ENCODE data around the gene CLIC1. TPM values are rescaled to one million over a fixed set of nuclear protein-coding genes. Genes with fewer than 3 reads are reported as not detected.

The CLIC1 gene
- total RNA-seq, 2 experiments from 2014 or later, result 61.2 to 61.5 TPM

DNA sequence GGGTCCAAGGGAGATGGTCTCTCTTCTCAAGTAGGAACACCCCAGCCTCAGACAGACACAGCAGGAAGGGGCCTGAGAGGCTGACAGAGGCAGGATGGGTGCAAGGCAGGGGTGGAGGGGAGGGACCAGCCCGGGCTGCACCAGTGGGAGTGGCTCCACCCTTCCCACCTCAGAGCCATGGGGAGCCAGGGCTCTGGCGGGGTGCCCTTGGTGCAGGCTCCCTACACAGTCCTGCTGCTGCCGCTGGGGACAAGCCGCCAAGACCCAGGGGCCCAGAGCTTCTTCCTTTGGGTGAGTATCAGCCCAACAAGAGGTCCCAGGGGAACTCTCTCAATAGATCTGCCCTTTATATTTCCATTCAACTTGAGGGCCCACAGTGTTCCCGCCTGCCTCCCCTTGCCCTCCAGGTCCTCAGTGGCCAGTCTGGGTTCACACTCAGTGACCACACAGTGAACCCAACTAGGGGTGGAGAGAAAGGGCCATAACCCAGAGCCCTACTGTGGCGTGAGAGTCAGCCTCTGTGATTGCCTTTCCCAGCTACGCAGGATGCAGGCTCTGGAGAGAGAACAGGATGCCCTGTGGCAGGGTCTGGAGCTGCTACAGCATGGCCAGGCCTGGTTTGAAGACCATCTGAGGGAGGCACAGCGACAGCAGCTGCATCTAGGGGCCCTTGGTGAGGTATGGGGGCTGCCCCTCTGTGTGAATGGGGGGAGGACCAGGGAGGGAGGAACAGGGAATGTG lies 26.7 kb upstream of the CLIC1 start:
- Histone ChIP-seq H3K36me3 (ENCODE audit: insufficient read depth, low read length) (peaks cover 2% of the 10 kb centered on the region), H3K4me1 (ENCODE audit: insufficient read depth, low read length) (no peaks in the 10 kb centered on the region), H3K27me3 (ENCODE audit: control insufficient read depth in 1 of 2, insufficient read depth in 2 of 2, low read length in 2 of 2) (no peaks in the 10 kb centered on the region), H3K9me3 (ENCODE audit: control insufficient read depth in 1 of 2, insufficient read depth in 1 of 2, low read length in 2 of 2) (no peaks in the 10 kb centered on the region), H3K27ac (ENCODE audit: low read depth in 1 of 2, low read length in 2 of 2) (no peak overlapping the region), H3K4me3 (ENCODE audit: low read length) (no peak overlapping the region)
- Mint-ChIP-seq H3K27ac (no peak overlapping the region), H3K36me3 (ENCODE audit: low read depth) (peaks cover 4% of the 10 kb centered on the region), H3K9me3 (no peaks in the 10 kb centered on the region), H3K27me3 (no peaks in the 10 kb centered on the region), H3K4me3 (no peak overlapping the region), H3K4me1 (ENCODE audit: low read depth) (no peaks in the 10 kb centered on the region)
- POLR2A ChIA-PET, result no interaction called here
- intact Hi-C loops (cut with DNase I, micrococcal nuclease), result no loop called here
- CTCF ChIA-PET, result no interaction called here
- no peak for DNase-seq
- no peak for ATAC-seq (ENCODE audit: poor library complexity)
- TF ChIP-seq, protein P1, sequence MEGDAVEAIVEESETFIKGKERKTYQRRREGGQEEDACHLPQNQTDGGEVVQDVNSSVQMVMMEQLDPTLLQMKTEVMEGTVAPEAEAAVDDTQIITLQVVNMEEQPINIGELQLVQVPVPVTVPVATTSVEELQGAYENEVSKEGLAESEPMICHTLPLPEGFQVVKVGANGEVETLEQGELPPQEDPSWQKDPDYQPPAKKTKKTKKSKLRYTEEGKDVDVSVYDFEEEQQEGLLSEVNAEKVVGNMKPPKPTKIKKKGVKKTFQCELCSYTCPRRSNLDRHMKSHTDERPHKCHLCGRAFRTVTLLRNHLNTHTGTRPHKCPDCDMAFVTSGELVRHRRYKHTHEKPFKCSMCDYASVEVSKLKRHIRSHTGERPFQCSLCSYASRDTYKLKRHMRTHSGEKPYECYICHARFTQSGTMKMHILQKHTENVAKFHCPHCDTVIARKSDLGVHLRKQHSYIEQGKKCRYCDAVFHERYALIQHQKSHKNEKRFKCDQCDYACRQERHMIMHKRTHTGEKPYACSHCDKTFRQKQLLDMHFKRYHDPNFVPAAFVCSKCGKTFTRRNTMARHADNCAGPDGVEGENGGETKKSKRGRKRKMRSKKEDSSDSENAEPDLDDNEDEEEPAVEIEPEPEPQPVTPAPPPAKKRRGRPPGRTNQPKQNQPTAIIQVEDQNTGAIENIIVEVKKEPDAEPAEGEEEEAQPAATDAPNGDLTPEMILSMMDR (IDR thresholded peaks at IDR 0.05), result no peak

- intact Hi-C loops (cut with DNase I, micrococcal nuclease), result no loop called here
- H3K4me1 ChIP-seq (ENCODE audit: insufficient read depth, low read length), result no peaks in the 10 kb centered on the region
- no peaks in the 10 kb centered on the region for H3K27me3 ChIP-seq (ENCODE audit: control insufficient read depth in 1 of 2, insufficient read depth in 2 of 2, low read length in 2 of 2)
- Mint-ChIP-seq H3K9me3 (no peaks in the 10 kb centered on the region), H3K27me3 (no peaks in the 10 kb centered on the region), H3K4me1 (ENCODE audit: low read depth) (no peaks in the 10 kb centered on the region), H3K27ac (no peak within 1 kb of the TSS), H3K36me3 (ENCODE audit: low read depth) (peaks cover 4% of the 10 kb centered on the region), H3K4me3 (no peak within 1 kb of the TSS)
- no peak within 1 kb of the TSS for H3K4me3 ChIP-seq (ENCODE audit: low read length)
- POLR2A ChIA-PET, result no interaction called here
- H3K9me3 ChIP-seq (ENCODE audit: control insufficient read depth in 1 of 2, insufficient read depth in 1 of 2, low read length in 2 of 2), result no peaks in the 10 kb centered on the region
- TF ChIP-seq, protein P1 (IDR thresholded peaks at IDR 0.05), result no peak
- peaks cover 2% of the 10 kb centered on the region for H3K36me3 ChIP-seq (ENCODE audit: insufficient read depth, low read length)
- CTCF ChIA-PET, result no interaction called here
- no peak within 1 kb of the TSS for H3K27ac ChIP-seq (ENCODE audit: low read depth in 1 of 2, low read length in 2 of 2)
- DNase-seq (no peak), ATAC-seq (ENCODE audit: poor library complexity) (no peak)
These were observed 26.0 kb upstream of the CLIC1 start, which contains the start of gene SAPCD1 for GRCh38 chr6:31762356-31762755. SAPCD1 (plus strand) TSS chr6:31762656; CDS start chr6:31763055, 399 bp downstream.

DNA sequence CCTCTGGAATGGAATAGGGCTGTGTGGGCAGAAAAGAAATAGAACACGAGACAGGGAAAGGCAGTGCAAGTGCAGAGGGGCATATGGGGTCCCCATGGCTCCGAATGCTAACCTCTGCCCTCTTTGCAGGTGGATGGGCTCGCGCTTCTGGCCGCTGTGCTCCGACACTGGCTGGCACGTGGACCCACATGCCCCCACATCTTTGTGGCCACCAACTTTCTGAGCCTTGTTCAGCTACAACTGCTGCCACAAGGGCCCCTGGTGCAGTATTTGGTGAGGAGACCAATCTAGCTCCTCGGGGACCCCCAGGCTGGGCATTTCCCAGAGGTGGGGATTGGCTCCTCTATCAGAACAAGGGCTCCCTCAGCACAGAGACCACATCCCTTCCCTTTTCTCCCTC lies 25.0 kb upstream of the CLIC1 start:
- Histone ChIP-seq H3K4me3 (ENCODE audit: low read length) (no peak overlapping the region), H3K36me3 (ENCODE audit: insufficient read depth, low read length) (peaks cover 2% of the 10 kb centered on the region), H3K27me3 (ENCODE audit: control insufficient read depth in 1 of 2, insufficient read depth in 2 of 2, low read length in 2 of 2) (no peaks in the 10 kb centered on the region), H3K4me1 (ENCODE audit: insufficient read depth, low read length) (no peaks in the 10 kb centered on the region), H3K9me3 (ENCODE audit: control insufficient read depth in 1 of 2, insufficient read depth in 1 of 2, low read length in 2 of 2) (no peaks in the 10 kb centered on the region), H3K27ac (ENCODE audit: low read depth in 1 of 2, low read length in 2 of 2) (no peak overlapping the region)
- Mint-ChIP-seq H3K27me3 (no peaks in the 10 kb centered on the region), H3K4me3 (no peak overlapping the region), H3K4me1 (ENCODE audit: low read depth) (no peaks in the 10 kb centered on the region), H3K9me3 (no peaks in the 10 kb centered on the region), H3K27ac (no peak overlapping the region), H3K36me3 (ENCODE audit: low read depth) (peaks cover 4% of the 10 kb centered on the region)
- TF ChIP-seq, protein P1 (IDR thresholded peaks at IDR 0.05), result no peak
- CTCF ChIA-PET, result no interaction called here
- intact Hi-C loops (cut with DNase I, micrococcal nuclease), result no loop called here
- POLR2A ChIA-PET, result no interaction called here
- DNase-seq, result no peak
- no peak for ATAC-seq (ENCODE audit: poor library complexity)

Measured in CD4-positive, alpha-beta T cell (primary cell).